Measurements from ENCODE around the gene INAVA. TPM values are rescaled to one million over a fixed set of nuclear protein-coding genes. Genes with fewer than 3 reads are reported as not detected.

Gene INAVA
- total and polyA plus RNA-seq, 11 donors, result 0.07 to 0.43 (median 0.11) TPM; not detected in 4

GRCh38 chr1:200899954-200900867, 5.5 kb downstream of the INAVA start:
- ATAC-seq (no peak), DNase-seq (no peak)
- H3K4me1 ChIP-seq, result peaks cover 0 to 6% (median 0%) of the 10 kb centered on the region in 12 donors
- no peaks in the 10 kb centered on the region for H3K9me3 ChIP-seq
- TF ChIP-seq CTCF (IDR thresholded peaks at IDR 0.05) (no peak), POLR2A (IDR thresholded peaks at IDR 0.05) (no peak)
- intact Hi-C loops (cut with DNase I), result no loop called here
- 92 to 95% (median 93%) methylated on average over 11 to 16 of the region's 16 CpGs for WGBS, 4 donors
- no peak overlapping the region for H3K27ac ChIP-seq
- H3K36me3 ChIP-seq, result no peaks in the 10 kb centered on the region
- H3K27me3 ChIP-seq, result peaks cover 0 to 4% (median 0%) of the 10 kb centered on the region in 9 donors
- H3K4me3 ChIP-seq, result no peak overlapping the region

- Histone ChIP-seq H3K27ac (no peak overlapping the region), H3K27me3 (peaks cover 0 to 4% (median 0%) of the 10 kb centered on the region in 9 donors), H3K9me3 (no peaks in the 10 kb centered on the region), H3K4me3 (no peak overlapping the region), H3K36me3 (no peaks in the 10 kb centered on the region), H3K4me1 (peaks cover 0 to 11% (median 0%) of the 10 kb centered on the region in 12 donors)
- intact Hi-C loops (cut with DNase I), result no loop called here
- TF ChIP-seq CTCF (IDR thresholded peaks at IDR 0.05), result no peak
- TF ChIP-seq POLR2A (IDR thresholded peaks at IDR 0.05), result no peak
- ATAC-seq (no peak), DNase-seq (no peak)
- WGBS, 4 donors, result 90 to 96% (median 93%) methylated on average over 16 to 17 of the region's 17 CpGs
Measured at GRCh38 chr1:200900877-200901276, 6.2 kb downstream of the INAVA start.

- TF ChIP-seq POLR2A (IDR thresholded peaks at IDR 0.05) (no peak), CTCF (IDR thresholded peaks at IDR 0.05) (no peak)
- ATAC-seq (no peak), DNase-seq (no peak)
- Histone ChIP-seq H3K27me3 (peaks cover 0 to 4% (median 0%) of the 10 kb centered on the region in 9 donors), H3K27ac (no peak overlapping the region), H3K4me1 (peaks cover 0 to 11% (median 0%) of the 10 kb centered on the region in 12 donors), H3K9me3 (no peaks in the 10 kb centered on the region), H3K36me3 (no peaks in the 10 kb centered on the region), H3K4me3 (no peak overlapping the region)
- WGBS, 4 donors, result 92 to 97% (median 96%) methylated on average over 5 of the region's 5 CpGs
- intact Hi-C loops (cut with DNase I), result no loop called here
Measured at GRCh38 chr1:200901350-200901749, 6.7 kb downstream of the INAVA start.

- Histone ChIP-seq H3K4me3 (no peak overlapping the region), H3K27me3 (peaks cover 0 to 4% (median 0%) of the 10 kb centered on the region in 9 donors), H3K4me1 (peaks cover 0 to 11% (median 0%) of the 10 kb centered on the region in 12 donors), H3K9me3 (no peaks in the 10 kb centered on the region), H3K27ac (no peak overlapping the region), H3K36me3 (no peaks in the 10 kb centered on the region)
- DNase-seq (no peak), ATAC-seq (peak in 2 of 4 donors; percentile 37 to 39)
- TF ChIP-seq POLR2A (IDR thresholded peaks at IDR 0.05), result no peak
- intact Hi-C loops (cut with DNase I), result no loop called here
- 49 to 65% (median 61%) methylated on average over 4 to 8 of the region's 8 CpGs for WGBS, 4 donors
Measured at GRCh38 chr1:200901796-200902444, 7.2 kb downstream of the INAVA start.

All from heart left ventricle (tissue), 16 donors.